NCI-H2227 (cell line): ENCODE measurements around the gene C8B.

Experiments
- DNase-seq: peaks from one replicate; lab custom pipeline; 2025; ENCODE audit not compliant: unreplicated experiment; lab: John Stamatoyannopoulos, UW

Gene C8B

GRCh38 chr1:56972976-56973375 is 7.2 kb upstream of the C8B start:
- no peak for DNase-seq

- DNase-seq, result no peak
Observed at GRCh38 chr1:56970280-56970679, 4.5 kb upstream of the C8B start.

- DNase-seq, result no peak
Observed at GRCh38 chr1:56968878-56969495, 3.2 kb upstream of the C8B start.

DNA sequence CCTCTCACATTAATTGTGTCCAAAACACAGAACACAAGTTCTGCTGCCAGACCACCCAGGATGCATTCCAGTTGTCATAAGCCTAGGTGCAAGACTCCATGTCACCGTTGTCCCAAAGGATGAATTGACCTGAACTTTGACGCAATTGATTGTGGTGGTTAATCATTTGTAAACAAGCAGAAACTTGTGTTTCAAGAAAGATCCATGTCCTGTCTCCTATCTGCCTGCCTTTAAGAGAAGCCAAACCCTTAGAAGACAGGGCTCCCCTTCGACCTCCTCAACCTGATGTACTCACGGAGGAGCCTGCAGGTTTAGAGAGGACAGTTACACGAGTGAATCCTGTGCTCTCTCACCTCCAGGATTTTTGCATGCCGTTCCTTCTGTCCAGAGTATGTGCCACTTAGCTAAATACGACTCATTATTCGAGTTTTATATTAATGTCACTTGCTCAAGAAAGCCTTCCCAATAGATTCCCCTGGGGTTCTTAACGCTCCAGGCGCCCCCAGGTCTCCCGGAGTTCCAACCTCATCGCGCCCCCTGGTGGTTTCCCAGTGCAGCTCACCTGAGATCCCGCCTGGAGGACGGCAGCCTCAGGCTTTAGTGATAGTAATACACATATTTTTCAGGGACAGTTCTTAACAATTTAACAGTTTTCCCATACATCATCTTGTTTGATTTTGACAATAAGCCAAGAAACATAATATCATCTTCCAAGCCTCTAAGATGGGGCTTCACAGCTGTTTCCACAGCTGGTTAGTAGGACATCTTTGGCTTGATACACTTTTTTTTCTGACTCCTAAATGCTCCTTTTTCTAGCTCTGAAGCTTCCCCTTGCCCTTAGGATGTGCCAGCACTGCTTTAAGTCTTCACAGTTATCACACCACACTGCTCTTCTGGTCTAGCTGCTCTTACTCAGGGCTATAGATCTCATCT is 2.4 kb upstream of the C8B start:
- no peak for DNase-seq

- no peak for DNase-seq
Observed at GRCh38 chr1:56967355-56967754, 1.5 kb upstream of the C8B start.

- no peak for DNase-seq
Observed at GRCh38 chr1:56966698-56966999, 834 bp upstream of the C8B start.

- no peak for DNase-seq
Observed at GRCh38 chr1:56965191-56965590, 624 bp downstream of the C8B start.

- no peak for DNase-seq
Observed at GRCh38 chr1:56964349-56965017, 1.3 kb downstream of the C8B start.

- DNase-seq, result no peak
Observed at GRCh38 chr1:56963667-56964066, 2.1 kb downstream of the C8B start.

DNA sequence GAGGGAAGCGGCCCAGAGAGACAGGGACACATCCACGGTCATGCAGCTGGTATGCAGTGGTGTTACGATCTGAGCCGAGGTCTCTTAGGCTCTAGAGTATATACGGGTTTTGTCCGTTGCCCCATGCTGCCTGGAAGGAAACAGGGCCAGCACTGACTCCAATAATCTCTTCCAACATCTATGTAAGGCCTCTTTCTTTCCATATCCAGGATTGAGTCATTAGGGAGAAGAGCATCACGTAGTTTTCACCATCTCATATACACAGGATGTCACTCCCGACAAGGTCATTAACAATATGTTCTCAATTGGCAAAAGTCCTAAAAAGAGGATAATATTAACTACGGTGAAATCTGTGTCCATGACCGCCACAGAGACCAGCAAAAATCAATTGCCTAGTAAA is 4.4 kb downstream of the C8B start:
- DNase-seq, result no peak

GRCh38 chr1:56958526-56958925 is 7.3 kb downstream of the C8B start:
- peak; percentile 20 for DNase-seq

- DNase-seq, result no peak
Observed at GRCh38 chr1:56957931-56958330, 7.9 kb downstream of the C8B start.

GRCh38 chr1:56954664-56955063 is 11.2 kb downstream of the C8B start:
- no peak for DNase-seq

- DNase-seq, result no peak
Observed at GRCh38 chr1:56953386-56953785, 12.4 kb downstream of the C8B start.

GRCh38 chr1:56952501-56952900 is 13.3 kb downstream of the C8B start:
- no peak for DNase-seq

DNA sequence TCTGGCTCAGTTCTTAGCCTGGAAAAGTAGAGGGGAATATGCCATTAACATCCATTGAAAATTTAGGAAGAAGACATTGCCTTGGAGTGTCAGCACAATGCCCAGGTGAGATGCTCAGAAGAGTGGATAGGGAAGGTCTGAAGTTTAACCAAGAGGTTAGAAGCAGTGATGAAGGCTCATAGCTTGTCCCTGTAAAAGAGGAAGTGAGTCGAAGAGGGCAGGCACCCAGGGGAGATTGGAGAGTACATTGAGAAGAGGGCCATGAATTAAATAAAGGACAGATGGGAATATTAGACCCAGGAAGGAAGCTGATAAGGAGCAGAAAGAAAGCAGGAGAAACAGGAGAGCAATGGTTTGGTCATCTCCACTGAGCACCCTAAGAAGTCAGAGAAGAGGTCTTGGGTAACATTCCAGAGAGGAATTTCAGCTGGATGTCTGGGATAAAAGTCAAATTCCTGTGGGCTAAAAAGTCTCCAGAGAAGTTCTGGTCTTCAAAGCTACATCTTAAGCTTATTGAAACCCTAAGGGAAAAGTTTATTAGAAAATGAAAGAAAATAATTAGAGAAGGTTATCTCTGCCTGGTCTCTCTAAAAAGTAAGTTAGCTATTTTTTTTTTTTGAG is 17.3 kb downstream of the C8B start:
- no peak for DNase-seq

DNA sequence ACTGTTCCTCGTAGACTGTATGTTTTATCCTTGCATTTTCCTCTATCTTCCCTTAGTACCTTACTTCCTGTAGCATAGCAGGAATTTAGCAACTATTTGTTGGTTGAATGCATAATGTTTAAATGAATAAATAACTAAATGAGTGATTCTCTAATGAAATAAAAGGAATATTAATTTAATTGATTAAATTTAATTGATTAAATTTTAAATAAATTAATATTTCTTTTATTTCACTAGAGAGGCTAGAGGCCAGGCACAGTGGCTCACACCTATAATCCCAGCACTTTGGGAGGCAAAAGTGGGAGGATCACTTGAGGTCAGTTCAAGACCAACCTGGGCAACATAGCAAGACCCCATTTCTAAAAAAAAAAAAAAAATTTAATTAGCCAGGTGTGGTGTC is 25.8 kb downstream of the C8B start:
- no peak for DNase-seq

DNA sequence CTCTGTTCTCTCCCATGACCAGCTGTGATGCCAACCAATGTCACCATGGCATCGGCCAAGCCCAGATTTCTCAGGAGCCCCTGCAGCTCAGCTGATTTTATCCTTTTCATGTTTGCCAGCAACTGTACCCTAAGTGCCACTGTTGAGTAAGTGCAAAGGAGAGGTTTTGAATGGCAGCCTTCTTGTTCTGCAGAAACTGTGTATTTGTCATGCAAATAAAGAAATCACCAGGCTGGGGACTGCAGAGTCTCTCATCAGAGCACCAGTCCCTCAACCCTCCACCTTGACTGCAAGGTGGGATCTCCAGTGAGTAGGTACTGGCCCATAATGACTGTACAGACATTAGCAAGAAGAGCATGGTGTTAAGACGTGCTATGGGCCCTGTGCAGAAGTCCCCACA is 26.6 kb downstream of the C8B start:
- no peak for DNase-seq

- no peak for DNase-seq
Observed at GRCh38 chr1:56938646-56939045, 27.2 kb downstream of the C8B start.

- peak; percentile 90 for DNase-seq
Observed at GRCh38 chr1:56934430-56935060, 31.3 kb downstream of the C8B start.

- no peak for DNase-seq
Observed at GRCh38 chr1:56933606-56934005, 32.2 kb downstream of the C8B start.
